Loucy (cell line): ENCODE data around the gene C1orf141.
"Not testable (repeated sequence)": the region's sequence is repeated elsewhere in the genome, so short reads cannot be mapped to it uniquely, and the experiment has no call there.

Experiments
- H2AFZ ChIP-seq: fragments of 200-600 bp; sonication (generic); 2 replicates; pipeline ENCODE4 v1.6.0; 2016; ENCODE audit warnings: antibody characterized with exemption, mild to moderate bottlenecking, low read length, moderate library complexity
- H3F3A ChIP-seq: fragments of 200-600 bp; 2 replicates; pipeline ENCODE4 v1.6.0; 2016; ENCODE audit warnings: antibody characterized with exemption, low read depth, mild to moderate bottlenecking
- H3K27me3 ChIP-seq: fragments of 200-600 bp; sonication (generic); 2 replicates; pipeline ENCODE4 v1.6.1; 2014; ENCODE audit warnings: low read length, mild to moderate bottlenecking; ENCODE audit not compliant: insufficient read depth, poor library complexity, severe bottlenecking
- H3K36me3 ChIP-seq: fragments of 200-600 bp; sonication (generic); 2 replicates; pipeline ENCODE4 v1.6.1; 2016; ENCODE audit warnings: low read length; ENCODE audit not compliant: insufficient read depth
- H3K4me1 ChIP-seq: fragments of 200-600 bp; sonication (generic); 2 replicates; pipeline ENCODE4 v1.5.1; 2014; ENCODE audit warnings: low read length, mild to moderate bottlenecking; ENCODE audit not compliant: insufficient read depth, poor library complexity, severe bottlenecking
- H3K4me2 ChIP-seq: fragments of 200-600 bp; sonication (generic); 2 replicates; pipeline ENCODE4 v1.6.0; 2014; ENCODE audit warnings: antibody characterized with exemption, low read length, low read depth, mild to moderate bottlenecking; ENCODE audit not compliant: poor library complexity, severe bottlenecking
- H3K4me3 ChIP-seq: fragments of 200-600 bp; sonication (generic); 2 replicates; pipeline ENCODE4 v1.5.1; 2014; ENCODE audit warnings: low read length, mild to moderate bottlenecking, mixed read lengths; ENCODE audit not compliant: poor library complexity, severe bottlenecking
- H3K79me2 ChIP-seq: fragments of 200-600 bp; sonication (generic); 2 replicates; pipeline ENCODE4 v1.6.1; 2014; ENCODE audit warnings: low read length; ENCODE audit not compliant: insufficient read depth
- H3K9ac ChIP-seq: fragments of 200-600 bp; sonication (generic); 2 replicates; pipeline ENCODE4 v1.6.0; 2014; ENCODE audit warnings: mild to moderate bottlenecking, low read depth, low read length, moderate library complexity; ENCODE audit not compliant: poor library complexity, severe bottlenecking
- H3K9me2 ChIP-seq: fragments of 200-600 bp; sonication (generic); replicated peaks from 2 replicates; pipeline ENCODE4 v1.6.1; 2016; ENCODE audit warnings: low read depth, low read length, mixed read lengths
- H3K9me3 ChIP-seq: fragments of 200-600 bp; sonication (generic); 2 replicates; pipeline ENCODE4 v1.6.1; 2014; ENCODE audit warnings: mild to moderate bottlenecking, antibody characterized with exemption, low read length, low read depth; ENCODE audit not compliant: insufficient read depth
- H4K20me1 ChIP-seq: fragments of 200-600 bp; sonication (generic); 2 replicates; pipeline ENCODE4 v1.6.0; 2014; ENCODE audit warnings: antibody characterized with exemption, low read length, mild to moderate bottlenecking; ENCODE audit not compliant: insufficient read depth, poor library complexity, severe bottlenecking
- EZH2phosphoT487 ChIP-seq: fragments of 200-600 bp; IDR thresholded peaks from 2 replicates; pipeline ENCODE4 v1.6.1; 2018; ENCODE audit warnings: antibody characterized with exemption, mild to moderate bottlenecking, moderate library complexity, borderline replicate concordance
- TF ChIP-seq, protein P1 (sequence below): fragments of 200-600 bp; sonication (generic); conservative IDR thresholded peaks from 2 replicates; pipeline ENCODE4 v1.5.1; 2014; ENCODE audit warnings: mild to moderate bottlenecking, antibody characterized with exemption, low read length

Gene C1orf141

DNA sequence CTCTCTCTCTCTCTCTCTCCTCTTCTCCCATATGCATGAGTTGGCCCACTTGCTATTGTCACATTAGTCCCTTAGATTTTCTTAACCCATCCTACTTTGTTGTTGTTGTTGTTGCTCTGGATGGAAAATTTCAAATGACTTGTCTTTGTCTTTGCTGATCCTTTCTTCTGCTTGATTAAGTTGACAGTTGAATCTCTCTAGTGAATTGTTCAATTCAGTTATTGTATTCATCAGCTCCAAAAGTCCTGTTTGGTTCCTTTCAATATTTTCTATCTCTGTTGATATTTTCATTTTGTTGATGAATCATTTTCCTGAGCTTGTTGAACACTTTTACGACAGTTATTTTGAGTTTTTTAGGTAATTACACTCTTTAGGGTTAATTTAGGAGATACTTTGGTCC, 62.0 kb downstream of the C1orf141 start:
- H3K4me3 ChIP-seq, result no peak overlapping the region
- no peak overlapping the region for H3K4me2 ChIP-seq
- no peaks in the 10 kb centered on the region for H3F3A ChIP-seq
- no peaks in the 10 kb centered on the region for H3K4me1 ChIP-seq
- no peaks in the 10 kb centered on the region for H3K27me3 ChIP-seq
- no peaks in the 10 kb centered on the region for H3K79me2 ChIP-seq
- no peak overlapping the region for H2AFZ ChIP-seq
- no peaks in the 10 kb centered on the region for H3K9me2 ChIP-seq
- TF ChIP-seq, protein P1, sequence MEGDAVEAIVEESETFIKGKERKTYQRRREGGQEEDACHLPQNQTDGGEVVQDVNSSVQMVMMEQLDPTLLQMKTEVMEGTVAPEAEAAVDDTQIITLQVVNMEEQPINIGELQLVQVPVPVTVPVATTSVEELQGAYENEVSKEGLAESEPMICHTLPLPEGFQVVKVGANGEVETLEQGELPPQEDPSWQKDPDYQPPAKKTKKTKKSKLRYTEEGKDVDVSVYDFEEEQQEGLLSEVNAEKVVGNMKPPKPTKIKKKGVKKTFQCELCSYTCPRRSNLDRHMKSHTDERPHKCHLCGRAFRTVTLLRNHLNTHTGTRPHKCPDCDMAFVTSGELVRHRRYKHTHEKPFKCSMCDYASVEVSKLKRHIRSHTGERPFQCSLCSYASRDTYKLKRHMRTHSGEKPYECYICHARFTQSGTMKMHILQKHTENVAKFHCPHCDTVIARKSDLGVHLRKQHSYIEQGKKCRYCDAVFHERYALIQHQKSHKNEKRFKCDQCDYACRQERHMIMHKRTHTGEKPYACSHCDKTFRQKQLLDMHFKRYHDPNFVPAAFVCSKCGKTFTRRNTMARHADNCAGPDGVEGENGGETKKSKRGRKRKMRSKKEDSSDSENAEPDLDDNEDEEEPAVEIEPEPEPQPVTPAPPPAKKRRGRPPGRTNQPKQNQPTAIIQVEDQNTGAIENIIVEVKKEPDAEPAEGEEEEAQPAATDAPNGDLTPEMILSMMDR, result no peak
- TF ChIP-seq EZH2phosphoT487, result no peak
- no peaks in the 10 kb centered on the region for H3K36me3 ChIP-seq
- H3K9me3 ChIP-seq, result 0 out of 2 replicates have a peak, but pooled peaks cover 5% of the 10 kb centered on the region
- no peak overlapping the region for H3K9ac ChIP-seq
- no peaks in the 10 kb centered on the region for H4K20me1 ChIP-seq

DNA sequence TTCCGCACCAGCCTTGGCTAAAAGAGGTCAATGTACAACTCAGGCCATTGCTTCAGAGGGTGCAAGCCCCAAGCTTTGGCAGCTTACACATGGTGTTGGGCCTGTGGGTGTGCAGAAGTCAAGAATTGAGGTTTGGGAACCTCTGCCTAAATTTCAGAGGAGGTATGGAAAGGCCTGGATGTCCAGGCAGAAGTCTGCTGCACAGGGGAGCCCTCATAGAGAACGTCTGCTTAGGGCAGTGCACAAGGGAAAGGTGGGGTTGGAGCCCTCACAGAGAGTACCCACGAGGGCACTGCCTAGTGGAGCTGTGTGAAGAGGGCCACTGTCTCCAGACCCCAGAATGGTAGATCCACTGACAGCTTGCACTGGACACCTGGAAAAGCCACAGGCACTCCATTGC, 67.1 kb downstream of the C1orf141 start:
- not testable (repeated sequence) for H3K9me3 ChIP-seq, H3F3A ChIP-seq, H3K79me2 ChIP-seq, H3K27me3 ChIP-seq, H4K20me1 ChIP-seq, H3K4me2 ChIP-seq, H3K4me3 ChIP-seq, H3K9me2 ChIP-seq, H3K9ac ChIP-seq, H2AFZ ChIP-seq, H3K36me3 ChIP-seq
- H3K4me1 ChIP-seq, result peaks cover 11% of the 10 kb centered on the region

DNA sequence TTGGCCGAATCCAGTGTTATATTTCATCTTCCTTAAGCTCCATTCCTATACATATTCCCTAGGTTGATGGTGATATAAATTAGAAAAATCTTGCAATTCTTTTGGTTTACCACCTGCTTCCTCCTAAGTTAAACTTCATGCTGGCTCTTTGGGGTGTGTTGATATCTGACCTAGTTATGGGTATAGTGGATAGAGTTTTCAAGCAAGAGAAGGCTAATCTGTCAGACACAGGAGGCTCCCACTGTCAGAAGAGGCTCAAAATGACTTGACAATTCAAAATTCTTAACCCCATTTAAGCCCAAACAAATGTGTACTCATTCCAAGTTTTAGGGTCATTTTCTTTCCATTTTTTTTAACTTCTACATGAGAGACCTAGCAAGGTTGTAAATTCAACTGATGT, 72.4 kb downstream of the C1orf141 start:
- Histone ChIP-seq H2AFZ (no peak overlapping the region), H3K4me2 (no peak overlapping the region), H3K79me2 (no peaks in the 10 kb centered on the region), H3F3A (no peaks in the 10 kb centered on the region), H3K27me3 (no peaks in the 10 kb centered on the region), H3K9me3 (no peaks in the 10 kb centered on the region; the same call in 1 of the 2 replicates), H4K20me1 (no peaks in the 10 kb centered on the region), H3K9ac (no peak overlapping the region), H3K36me3 (no peaks in the 10 kb centered on the region), H3K4me3 (no peak overlapping the region), H3K4me1 (peaks cover 22% of the 10 kb centered on the region), H3K9me2 (no peaks in the 10 kb centered on the region)
- TF ChIP-seq, protein P1, result no peak
- no peak for TF ChIP-seq EZH2phosphoT487

DNA sequence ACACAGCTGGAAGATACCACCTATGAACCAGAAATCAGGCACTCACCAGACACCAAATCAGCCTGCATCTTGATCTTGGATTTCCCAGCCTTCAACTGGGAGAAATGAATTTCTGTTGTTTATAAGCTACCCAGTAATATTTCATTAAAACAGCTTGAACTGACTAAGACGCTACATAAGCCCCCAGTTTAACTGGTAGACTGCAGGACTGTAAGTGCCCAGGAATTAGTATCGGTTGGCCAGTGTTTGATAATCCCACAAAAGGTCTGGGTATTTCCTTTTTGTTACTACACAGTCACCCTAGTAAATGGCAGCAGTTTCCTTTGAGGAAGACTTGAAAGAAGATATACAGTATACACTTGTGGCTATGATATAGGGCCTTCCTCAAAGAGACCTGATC, 73.5 kb downstream of the C1orf141 start:
- Histone ChIP-seq H3K4me1 (peaks cover 22% of the 10 kb centered on the region), H3K79me2 (no peaks in the 10 kb centered on the region), H3K27me3 (no peaks in the 10 kb centered on the region), H3K9me2 (no peaks in the 10 kb centered on the region), H3K9me3 (no peaks in the 10 kb centered on the region), H4K20me1 (no peaks in the 10 kb centered on the region), H3K9ac (no peak overlapping the region), H2AFZ (no peak overlapping the region), H3F3A (no peaks in the 10 kb centered on the region), H3K4me3 (no peak overlapping the region), H3K4me2 (no peak overlapping the region), H3K36me3 (no peaks in the 10 kb centered on the region)
- TF ChIP-seq, protein P1, result no peak
- no peak for TF ChIP-seq EZH2phosphoT487
